Measurements from ENCODE around the gene PLEKHA5. TPM values are rescaled to one million over a fixed set of nuclear protein-coding genes. Genes with fewer than 3 reads are reported as not detected.

PLEKHA5 gene
- total and polyA plus RNA-seq, 4 donors, result 4.9 to 88.5 (median 20.9) TPM

- peak in 1 of 3 donors; percentile 24 for DNase-seq
- no peak for TF ChIP-seq CTCF (IDR thresholded peaks at IDR 0.05; ENCODE audit: control extremely low read depth, extremely low read depth)
Measured at GRCh38 chr12:19140381-19141236, 11.1 kb downstream of the PLEKHA5 start.

GRCh38 chr12:19142499-19142898 is 13.0 kb downstream of the PLEKHA5 start:
- TF ChIP-seq CTCF (IDR thresholded peaks at IDR 0.05; ENCODE audit: control extremely low read depth, extremely low read depth), result no peak
- Histone ChIP-seq H3K4me1 (ENCODE audit: control insufficient read depth in 5 of 5, insufficient read depth in 5 of 5, low read length in 5 of 5) (peaks cover 0 to 35% (median 0%) of the 10 kb centered on the region in 5 donors), H3K27ac (ENCODE audit: low read depth in 1 of 2, low read length in 1 of 2) (no peak overlapping the region), H3K4me3 (no peak overlapping the region), H3K9me3 (ENCODE audit: control insufficient read depth in 4 of 4, insufficient read depth in 3 of 4, low read length in 3 of 4) (no peaks in the 10 kb centered on the region), H3K9ac (ENCODE audit: insufficient read depth in 1 of 2, low read length in 2 of 2) (no peak overlapping the region), H3K36me3 (ENCODE audit: control insufficient read depth in 4 of 4, insufficient read depth in 4 of 4, low read length in 4 of 4) (peaks cover 0 to 18% (median 5%) of the 10 kb centered on the region in 4 donors), H3K27me3 (ENCODE audit: control insufficient read depth in 3 of 3, insufficient read depth in 3 of 3, low read length in 2 of 3) (no peaks in the 10 kb centered on the region)
- DNase-seq (no peak), ATAC-seq (ENCODE audit: insufficient read depth, low FRiP score) (no peak)
- WGBS, 2 donors, result 96 to 97% methylated on average over 2 of the region's 2 CpGs

More at GRCh38 chr12:19140381-19141236, 11.1 kb downstream of the PLEKHA5 start:
- ATAC-seq (ENCODE audit: insufficient read depth, low FRiP score), result no peak
- Histone ChIP-seq H3K36me3 (ENCODE audit: control insufficient read depth in 4 of 4, insufficient read depth in 4 of 4, low read length in 4 of 4) (peaks cover 0 to 18% (median 6%) of the 10 kb centered on the region in 4 donors), H3K4me1 (ENCODE audit: control insufficient read depth in 5 of 5, insufficient read depth in 5 of 5, low read length in 5 of 5) (peaks cover 0 to 35% (median 1%) of the 10 kb centered on the region in 5 donors), H3K9me3 (ENCODE audit: control insufficient read depth in 4 of 4, insufficient read depth in 3 of 4, low read length in 3 of 4) (no peaks in the 10 kb centered on the region), H3K27me3 (ENCODE audit: control insufficient read depth in 3 of 3, insufficient read depth in 3 of 3, low read length in 2 of 3) (no peaks in the 10 kb centered on the region), H3K27ac (ENCODE audit: low read depth in 1 of 2, low read length in 1 of 2) (peak overlapping the region in 1 of 2 donors; percentile 70), H3K4me3 (no peak overlapping the region), H3K9ac (ENCODE audit: insufficient read depth in 1 of 2, low read length in 2 of 2) (no peak overlapping the region)
- WGBS, 2 donors, result 68 to 87% methylated on average over 8 of the region's 8 CpGs

- H3K27ac ChIP-seq (ENCODE audit: low read depth in 1 of 2, low read length in 1 of 2), result no peak overlapping the region
- peaks cover 0 to 18% (median 3%) of the 10 kb centered on the region in 4 donors for H3K36me3 ChIP-seq (ENCODE audit: control insufficient read depth in 4 of 4, insufficient read depth in 4 of 4, low read length in 4 of 4)
- H3K9ac ChIP-seq (ENCODE audit: insufficient read depth in 1 of 2, low read length in 2 of 2), result no peak overlapping the region
- ATAC-seq (ENCODE audit: insufficient read depth, low FRiP score) (no peak), DNase-seq (no peak)
- 96 to 97% methylated on average over 6 of the region's 6 CpGs for WGBS, 2 donors
- H3K4me1 ChIP-seq (ENCODE audit: control insufficient read depth in 5 of 5, insufficient read depth in 5 of 5, low read length in 5 of 5), result peaks cover 0 to 24% (median 0%) of the 10 kb centered on the region in 5 donors
- H3K4me3 ChIP-seq, result no peak overlapping the region
- TF ChIP-seq CTCF (IDR thresholded peaks at IDR 0.05; ENCODE audit: control extremely low read depth, extremely low read depth), result no peak
- H3K27me3 ChIP-seq (ENCODE audit: control insufficient read depth in 3 of 3, insufficient read depth in 3 of 3, low read length in 2 of 3), result no peaks in the 10 kb centered on the region
- H3K9me3 ChIP-seq (ENCODE audit: control insufficient read depth in 4 of 4, insufficient read depth in 3 of 4, low read length in 3 of 4), result no peaks in the 10 kb centered on the region
Measured at GRCh38 chr12:19144287-19144686, 14.8 kb downstream of the PLEKHA5 start.

Measured in lung (tissue), 12 donors.